AG09319 (cell line): ENCODE measurements around the gene TMEM125.

ENCODE experiments used
- DNase-seq: peaks from one replicate; pipeline ENCODE4 v3.0.0-alpha.2; 2010; ENCODE audit warnings: low read depth; ENCODE audit errors: extremely low read depth
- TF ChIP-seq, protein P1 (sequence below): IDR thresholded peaks from 2 replicates; pipeline ENCODE4 v1.5.1; 2011; ENCODE audit warnings: low read depth, mild to moderate bottlenecking, inconsistent platforms, low read length, moderate library complexity

Gene TMEM125

GRCh38 chr1:43274804-43275180, 5.0 kb downstream of the TMEM125 start:
- no peak for DNase-seq
- TF ChIP-seq, protein P1, sequence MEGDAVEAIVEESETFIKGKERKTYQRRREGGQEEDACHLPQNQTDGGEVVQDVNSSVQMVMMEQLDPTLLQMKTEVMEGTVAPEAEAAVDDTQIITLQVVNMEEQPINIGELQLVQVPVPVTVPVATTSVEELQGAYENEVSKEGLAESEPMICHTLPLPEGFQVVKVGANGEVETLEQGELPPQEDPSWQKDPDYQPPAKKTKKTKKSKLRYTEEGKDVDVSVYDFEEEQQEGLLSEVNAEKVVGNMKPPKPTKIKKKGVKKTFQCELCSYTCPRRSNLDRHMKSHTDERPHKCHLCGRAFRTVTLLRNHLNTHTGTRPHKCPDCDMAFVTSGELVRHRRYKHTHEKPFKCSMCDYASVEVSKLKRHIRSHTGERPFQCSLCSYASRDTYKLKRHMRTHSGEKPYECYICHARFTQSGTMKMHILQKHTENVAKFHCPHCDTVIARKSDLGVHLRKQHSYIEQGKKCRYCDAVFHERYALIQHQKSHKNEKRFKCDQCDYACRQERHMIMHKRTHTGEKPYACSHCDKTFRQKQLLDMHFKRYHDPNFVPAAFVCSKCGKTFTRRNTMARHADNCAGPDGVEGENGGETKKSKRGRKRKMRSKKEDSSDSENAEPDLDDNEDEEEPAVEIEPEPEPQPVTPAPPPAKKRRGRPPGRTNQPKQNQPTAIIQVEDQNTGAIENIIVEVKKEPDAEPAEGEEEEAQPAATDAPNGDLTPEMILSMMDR: no peak

- TF ChIP-seq, protein P1: no peak
- no peak for DNase-seq
These were observed 6.2 kb downstream of the TMEM125 start for GRCh38 chr1:43275826-43276620.

- TF ChIP-seq, protein P1: no peak
These were observed 6.9 kb downstream of the TMEM125 start for GRCh38 chr1:43276673-43277072.

GRCh38 chr1:43277116-43277876, 7.5 kb downstream of the TMEM125 start:
- TF ChIP-seq, protein P1: no peak
- DNase-seq: no peak

More at GRCh38 chr1:43276673-43277072, 6.9 kb downstream of the TMEM125 start:
- DNase-seq: no peak

- TF ChIP-seq, protein P1: no peak
- no peak for DNase-seq
These were observed 9.4 kb downstream of the TMEM125 start for GRCh38 chr1:43279161-43279560.

- TF ChIP-seq, protein P1: no peak
These were observed 9.9 kb downstream of the TMEM125 start for GRCh38 chr1:43279666-43280065.

GRCh38 chr1:43280692-43281091, 10.9 kb downstream of the TMEM125 start:
- no peak for DNase-seq
- TF ChIP-seq, protein P1: no peak

More at GRCh38 chr1:43279666-43280065, 9.9 kb downstream of the TMEM125 start:
- no peak for DNase-seq
